Measurements from ENCODE around the gene MBD4.
"Not testable (repeated sequence)": the region's sequence is repeated elsewhere in the genome, so short reads cannot be mapped to it uniquely, and the experiment has no call there.

MBD4 gene

GRCh38 chr3:129393271-129393670 is 46.5 kb downstream of the MBD4 start:
- Histone ChIP-seq H3K36me3 (ENCODE audit: control insufficient read depth in 1 of 2, insufficient read depth in 2 of 2, low read length in 2 of 2) (peaks cover 38 to 57% of the 10 kb centered on the region in 2 experiments), H3K27me3 (ENCODE audit: insufficient read depth, low read length) (no peaks in the 10 kb centered on the region), H4K91ac (ENCODE audit: low read depth, low read length) (no peak overlapping the region), H3K18ac (ENCODE audit: low read length) (no peak overlapping the region), H2BK120ac (ENCODE audit: insufficient read depth, low read length, poor library complexity) (no peak overlapping the region), H3K4ac (ENCODE audit: low read depth, low read length) (no peak overlapping the region), H3K9me3 (ENCODE audit: insufficient read depth, low read depth, low read length) (no peaks in the 10 kb centered on the region), H3K4me2 (ENCODE audit: low read length) (no peak overlapping the region), H2AK5ac (ENCODE audit: low read length) (no peak overlapping the region), H3K9ac (ENCODE audit: low read length) (no peak overlapping the region), H2BK5ac (ENCODE audit: low read depth, low read length, poor library complexity) (no peak overlapping the region), H3K14ac (ENCODE audit: low read length) (no peak overlapping the region), H3K79me2 (ENCODE audit: control insufficient read depth, insufficient read depth, low read length, poor library complexity) (peaks cover 8% of the 10 kb centered on the region), H3K4me3 (ENCODE audit: low read depth, low read length) (no peak overlapping the region), H3K23ac (ENCODE audit: low read length) (no peak overlapping the region), H4K12ac (ENCODE audit: low read depth, low read length) (no peak overlapping the region), H3K79me1 (ENCODE audit: low read length) (peaks cover 4% of the 10 kb centered on the region), H2BK12ac (ENCODE audit: low read length) (no peak overlapping the region), H3K4me1 (ENCODE audit: control insufficient read depth in 1 of 2, insufficient read depth in 2 of 2, low read length in 2 of 2) (peaks cover 11 to 17% of the 10 kb centered on the region in 2 experiments), H4K8ac (ENCODE audit: low read depth, low read length) (no peak overlapping the region), H2AFZ (ENCODE audit: insufficient read depth, low read length, poor library complexity) (no peak overlapping the region), H3K27ac (ENCODE audit: low read depth, low read length) (no peak overlapping the region)
- DNase-seq = no peak
- WGBS (ENCODE audit: extremely low coverage, insufficient coverage, insufficient read length) = no CpG with 5 or more reads among the region's 6 CpGs

DNA sequence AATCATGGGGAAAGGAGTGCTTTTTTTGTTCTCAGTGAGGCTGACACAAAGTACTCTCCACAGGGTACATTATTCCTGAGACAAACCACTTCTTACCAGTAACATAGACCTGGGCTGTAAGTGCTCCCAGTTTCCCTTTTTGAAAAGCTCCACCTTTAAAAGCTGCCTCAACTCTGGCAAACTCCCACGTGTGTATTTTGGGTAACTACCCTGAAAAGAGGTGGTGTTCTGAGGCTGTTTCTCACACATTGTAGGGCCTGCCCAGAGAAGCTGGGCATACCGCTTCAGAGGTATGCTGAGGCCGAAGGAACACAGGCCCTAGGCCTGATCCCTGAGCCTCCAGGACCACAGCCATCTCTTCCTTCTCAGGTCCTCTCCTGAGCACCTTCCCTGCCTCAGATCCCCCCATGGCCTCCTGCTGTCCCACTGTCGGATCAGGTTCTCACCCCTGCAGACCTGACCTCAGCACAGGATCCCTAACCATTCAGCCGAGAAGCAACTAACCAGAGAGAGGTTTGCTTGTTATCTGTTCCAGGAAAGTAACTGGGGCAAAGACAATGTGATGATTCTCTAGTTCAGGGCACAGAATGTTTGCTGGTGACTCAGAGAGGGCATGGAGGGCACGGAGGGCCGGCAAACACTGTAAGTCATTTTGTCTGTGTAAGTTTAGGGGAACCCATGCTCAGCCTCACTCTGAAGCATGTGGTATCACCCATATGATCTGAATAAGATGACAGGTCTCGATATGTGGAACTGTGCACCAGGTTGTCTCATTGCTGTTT is 47.5 kb downstream of the MBD4 start:
- Histone ChIP-seq H3K36me3 (ENCODE audit: control insufficient read depth in 1 of 2, insufficient read depth in 2 of 2, low read length in 2 of 2) (peaks cover 41 to 66% of the 10 kb centered on the region in 2 experiments), H3K4me1 (ENCODE audit: control insufficient read depth in 1 of 2, insufficient read depth in 2 of 2, low read length in 2 of 2) (peaks cover 10 to 13% of the 10 kb centered on the region in 2 experiments)
- not testable (repeated sequence) for H3K14ac ChIP-seq (ENCODE audit: low read length); H4K8ac ChIP-seq (ENCODE audit: low read depth, low read length); H3K4me2 ChIP-seq (ENCODE audit: low read length); H3K9me3 ChIP-seq (ENCODE audit: insufficient read depth, low read depth, low read length); DNase-seq; H3K79me1 ChIP-seq (ENCODE audit: low read length); H3K79me2 ChIP-seq (ENCODE audit: control insufficient read depth, insufficient read depth, low read length, poor library complexity); H3K27me3 ChIP-seq (ENCODE audit: insufficient read depth, low read length); H2AFZ ChIP-seq (ENCODE audit: insufficient read depth, low read length, poor library complexity); H2BK12ac ChIP-seq (ENCODE audit: low read length); H4K91ac ChIP-seq (ENCODE audit: low read depth, low read length); H3K18ac ChIP-seq (ENCODE audit: low read length); H2BK120ac ChIP-seq (ENCODE audit: insufficient read depth, low read length, poor library complexity); H3K23ac ChIP-seq (ENCODE audit: low read length); H3K27ac ChIP-seq (ENCODE audit: low read depth, low read length); H2BK5ac ChIP-seq (ENCODE audit: low read depth, low read length, poor library complexity); H2AK5ac ChIP-seq (ENCODE audit: low read length); H3K4ac ChIP-seq (ENCODE audit: low read depth, low read length); H3K4me3 ChIP-seq (ENCODE audit: low read depth, low read length); H4K12ac ChIP-seq (ENCODE audit: low read depth, low read length); H3K9ac ChIP-seq (ENCODE audit: low read length)
- no CpG with 5 or more reads among the region's 8 CpGs for WGBS (ENCODE audit: extremely low coverage, insufficient coverage, insufficient read length)

GRCh38 chr3:129391583-129391982 is 48.2 kb downstream of the MBD4 start:
- not testable (repeated sequence) for H4K91ac ChIP-seq (ENCODE audit: low read depth, low read length); H3K27ac ChIP-seq (ENCODE audit: low read depth, low read length)
- no CpG with 5 or more reads among the region's 4 CpGs for WGBS (ENCODE audit: extremely low coverage, insufficient coverage, insufficient read length)

DNA sequence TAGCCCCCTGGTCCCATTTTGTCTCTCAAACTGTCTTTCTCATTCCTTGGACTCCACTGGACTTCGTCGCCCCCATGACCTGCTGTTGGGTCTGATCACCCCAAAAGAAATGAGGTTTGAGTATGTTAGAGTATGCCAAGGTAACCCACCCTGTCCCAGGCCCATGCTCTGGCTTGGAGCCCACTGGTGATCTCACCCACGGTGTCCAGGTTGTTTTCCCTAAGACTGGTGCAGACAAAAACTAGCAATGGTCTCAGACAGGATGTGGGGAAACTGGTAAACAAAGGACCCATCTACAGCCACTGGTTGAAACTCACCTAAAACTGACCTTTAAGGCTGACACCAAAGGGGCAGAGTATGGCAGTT is 50.2 kb downstream of the MBD4 start:
- H3K4me3 ChIP-seq (ENCODE audit: low read depth, low read length) = no peak overlapping the region
- H3K4ac ChIP-seq (ENCODE audit: low read depth, low read length) = peak overlapping the region; percentile 9
- WGBS (ENCODE audit: extremely low coverage, insufficient coverage, insufficient read length) = no CpG with 5 or more reads among the region's 3 CpGs
- no peak overlapping the region for H3K23ac ChIP-seq (ENCODE audit: low read length)
- peak overlapping the region; percentile 85 for H2BK5ac ChIP-seq (ENCODE audit: low read depth, low read length, poor library complexity)
- H3K79me1 ChIP-seq (ENCODE audit: low read length) = peaks cover 4% of the 10 kb centered on the region
- H4K12ac ChIP-seq (ENCODE audit: low read depth, low read length) = no peak overlapping the region
- H3K9me3 ChIP-seq (ENCODE audit: insufficient read depth, low read depth, low read length) = no peaks in the 10 kb centered on the region
- H3K79me2 ChIP-seq (ENCODE audit: control insufficient read depth, insufficient read depth, low read length, poor library complexity) = no peaks in the 10 kb centered on the region
- H2BK120ac ChIP-seq (ENCODE audit: insufficient read depth, low read length, poor library complexity) = peak overlapping the region; percentile 7
- peaks cover 31 to 52% of the 10 kb centered on the region in 2 experiments for H3K36me3 ChIP-seq (ENCODE audit: control insufficient read depth in 1 of 2, insufficient read depth in 2 of 2, low read length in 2 of 2)
- H3K27ac ChIP-seq (ENCODE audit: low read depth, low read length) = peak overlapping the region; percentile 93
- H3K4me1 ChIP-seq (ENCODE audit: control insufficient read depth in 1 of 2, insufficient read depth in 2 of 2, low read length in 2 of 2) = peaks cover 10 to 13% of the 10 kb centered on the region in 2 experiments
- H3K14ac ChIP-seq (ENCODE audit: low read length) = peak overlapping the region; percentile 41
- H2AFZ ChIP-seq (ENCODE audit: insufficient read depth, low read length, poor library complexity) = no peak overlapping the region
- peak overlapping the region; percentile 12 for H4K8ac ChIP-seq (ENCODE audit: low read depth, low read length)
- H2AK5ac ChIP-seq (ENCODE audit: low read length) = no peak overlapping the region
- no peak for DNase-seq
- peak overlapping the region; percentile 9 for H2BK12ac ChIP-seq (ENCODE audit: low read length)
- no peak overlapping the region for H3K9ac ChIP-seq (ENCODE audit: low read length)
- peak overlapping the region; percentile 60 for H4K91ac ChIP-seq (ENCODE audit: low read depth, low read length)
- H3K27me3 ChIP-seq (ENCODE audit: insufficient read depth, low read length) = no peaks in the 10 kb centered on the region
- H3K18ac ChIP-seq (ENCODE audit: low read length) = peak overlapping the region; percentile 78
- no peak overlapping the region for H3K4me2 ChIP-seq (ENCODE audit: low read length)

More at GRCh38 chr3:129391583-129391982, 48.2 kb downstream of the MBD4 start:
- H3K4me2 ChIP-seq (ENCODE audit: low read length); H3K23ac ChIP-seq (ENCODE audit: low read length); H3K4ac ChIP-seq (ENCODE audit: low read depth, low read length); H2BK12ac ChIP-seq (ENCODE audit: low read length); H3K18ac ChIP-seq (ENCODE audit: low read length); H3K9ac ChIP-seq (ENCODE audit: low read length); H2BK120ac ChIP-seq (ENCODE audit: insufficient read depth, low read length, poor library complexity); H3K79me1 ChIP-seq (ENCODE audit: low read length); H2AK5ac ChIP-seq (ENCODE audit: low read length); H3K79me2 ChIP-seq (ENCODE audit: control insufficient read depth, insufficient read depth, low read length, poor library complexity); H3K14ac ChIP-seq (ENCODE audit: low read length); H4K12ac ChIP-seq (ENCODE audit: low read depth, low read length); H2AFZ ChIP-seq (ENCODE audit: insufficient read depth, low read length, poor library complexity); H3K4me3 ChIP-seq (ENCODE audit: low read depth, low read length); H3K9me3 ChIP-seq (ENCODE audit: insufficient read depth, low read depth, low read length); H4K8ac ChIP-seq (ENCODE audit: low read depth, low read length); H2BK5ac ChIP-seq (ENCODE audit: low read depth, low read length, poor library complexity); DNase-seq; H3K27me3 ChIP-seq (ENCODE audit: insufficient read depth, low read length): not testable (repeated sequence)
- peaks cover 38 to 66% of the 10 kb centered on the region in 2 experiments for H3K36me3 ChIP-seq (ENCODE audit: control insufficient read depth in 1 of 2, insufficient read depth in 2 of 2, low read length in 2 of 2)
- peaks cover 10 to 13% of the 10 kb centered on the region in 2 experiments for H3K4me1 ChIP-seq (ENCODE audit: control insufficient read depth in 1 of 2, insufficient read depth in 2 of 2, low read length in 2 of 2)

Measured in trophoblast cell (in vitro differentiated cells and primary cell).